ENCODE data around the gene STT3B. TPM values are rescaled to one million over a fixed set of nuclear protein-coding genes. Genes with fewer than 3 reads are reported as not detected.
A peak's percentile ranks its signal among the peaks of the same experiment; 100 is the strongest.

The STT3B gene
- 100 to 1,000 TPM; 100 to 119 TPM for total RNA-seq

DNA sequence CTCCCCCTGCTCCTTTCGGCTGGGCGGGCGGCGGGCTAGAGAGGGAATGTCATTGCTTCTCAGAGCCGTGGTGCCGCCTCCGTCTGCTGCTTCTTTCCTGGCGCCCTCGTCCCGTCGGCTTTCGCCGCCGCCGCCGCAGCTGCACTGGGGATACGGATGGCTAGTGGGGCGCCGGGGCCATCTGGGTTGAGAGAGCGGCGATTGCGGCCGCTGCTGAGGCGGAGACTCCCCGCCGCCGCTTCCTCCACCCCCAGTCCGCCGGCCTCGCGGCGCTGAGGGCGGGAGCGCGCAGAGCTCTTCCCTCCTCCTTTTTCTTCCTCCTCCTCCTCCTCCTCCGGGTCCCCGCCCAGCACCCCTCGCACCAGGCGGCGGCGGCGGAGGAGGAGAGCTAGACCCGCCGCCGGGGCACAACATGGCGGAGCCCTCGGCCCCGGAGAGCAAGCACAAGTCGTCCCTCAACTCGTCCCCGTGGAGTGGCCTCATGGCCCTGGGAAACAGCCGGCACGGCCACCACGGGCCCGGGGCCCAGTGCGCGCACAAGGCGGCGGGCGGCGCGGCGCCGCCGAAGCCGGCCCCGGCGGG, at the start of gene STT3B:
Gene STT3B (plus strand): TSS at position 339 of the 582 bp plus-strand sequence. CDS start 74 bp downstream, at position 413.
- peak within 1 kb of the TSS; percentile 98 for H3K4me3 Mint-ChIP-seq
- H3K4me1 Mint-ChIP-seq (ENCODE audit: low read depth): peaks cover 26% of the 10 kb centered on the region
- H3K27ac Mint-ChIP-seq: peak within 1 kb of the TSS; percentile 98
- DNase-seq (peak; percentile 84 to 90), ATAC-seq (replicated peaks in 1 of 2) (peak; percentile 62 to 67)
- peaks cover 0 to 3% of the 10 kb centered on the region in 2 donors for H3K36me3 Mint-ChIP-seq (ENCODE audit: insufficient read depth in 2 of 2)
- H3K9me3 Mint-ChIP-seq: no peaks in the 10 kb centered on the region
- H3K27me3 Mint-ChIP-seq (ENCODE audit: low read depth): no peaks in the 10 kb centered on the region

DNA sequence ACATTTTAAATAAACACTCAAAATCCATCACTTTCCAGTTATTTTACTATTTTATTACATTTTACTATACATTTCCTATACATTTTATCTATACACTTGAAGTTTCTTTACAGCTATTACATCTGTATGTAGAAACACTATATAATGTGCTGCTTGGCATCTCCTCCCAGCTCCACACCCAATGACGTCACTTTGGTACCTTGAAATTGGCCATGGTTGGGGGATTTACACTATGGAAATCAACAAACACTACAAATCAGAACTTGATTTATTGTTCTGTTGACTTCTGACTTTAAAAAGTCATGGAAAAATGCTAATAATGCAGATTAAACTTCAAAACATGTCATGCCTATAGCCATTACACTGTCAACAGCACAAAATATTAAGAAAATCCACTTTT, 48.9 kb upstream of the STT3B start:
- H3K4me3 Mint-ChIP-seq: no peak overlapping the region
- H3K36me3 Mint-ChIP-seq (ENCODE audit: insufficient read depth in 2 of 2): peaks cover 4 to 7% of the 10 kb centered on the region in 2 donors
- no peak for ATAC-seq (replicated peaks in 1 of 2)
- H3K27ac Mint-ChIP-seq: no peak overlapping the region
- no peaks in the 10 kb centered on the region for H3K27me3 Mint-ChIP-seq (ENCODE audit: low read depth)
- peaks cover 9 to 11% of the 10 kb centered on the region in 2 donors for H3K9me3 Mint-ChIP-seq
- no peaks in the 10 kb centered on the region for H3K4me1 Mint-ChIP-seq (ENCODE audit: low read depth)
- no peak for DNase-seq

DNA sequence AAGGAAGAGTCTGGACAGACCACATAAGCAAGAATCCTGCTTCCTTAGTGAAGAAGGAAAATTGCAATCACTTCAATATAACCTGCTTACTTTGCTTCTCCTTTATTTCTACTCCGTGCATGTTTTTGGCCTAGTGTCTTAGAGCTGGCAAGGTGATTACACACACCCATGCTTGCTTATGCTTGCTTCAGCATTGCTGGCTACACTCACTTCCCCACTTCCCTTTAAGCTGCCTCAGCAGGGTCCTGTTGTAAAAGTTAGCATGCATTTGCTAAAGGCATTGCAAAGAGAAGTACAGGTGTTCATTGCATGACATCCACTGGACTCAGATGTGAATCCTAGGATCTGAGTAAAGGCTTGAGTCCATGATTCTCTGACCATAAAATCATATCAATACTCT, 47.5 kb upstream of the STT3B start:
- Mint-ChIP-seq H3K4me1 (ENCODE audit: low read depth) (no peaks in the 10 kb centered on the region), H3K27ac (no peak overlapping the region), H3K9me3 (peaks cover 9% of the 10 kb centered on the region in 2 donors), H3K36me3 (ENCODE audit: insufficient read depth in 2 of 2) (peaks cover 4 to 8% of the 10 kb centered on the region in 2 donors), H3K27me3 (ENCODE audit: low read depth) (no peaks in the 10 kb centered on the region), H3K4me3 (no peak overlapping the region)
- DNase-seq: no peak
- ATAC-seq (replicated peaks in 1 of 2): no peak

DNA sequence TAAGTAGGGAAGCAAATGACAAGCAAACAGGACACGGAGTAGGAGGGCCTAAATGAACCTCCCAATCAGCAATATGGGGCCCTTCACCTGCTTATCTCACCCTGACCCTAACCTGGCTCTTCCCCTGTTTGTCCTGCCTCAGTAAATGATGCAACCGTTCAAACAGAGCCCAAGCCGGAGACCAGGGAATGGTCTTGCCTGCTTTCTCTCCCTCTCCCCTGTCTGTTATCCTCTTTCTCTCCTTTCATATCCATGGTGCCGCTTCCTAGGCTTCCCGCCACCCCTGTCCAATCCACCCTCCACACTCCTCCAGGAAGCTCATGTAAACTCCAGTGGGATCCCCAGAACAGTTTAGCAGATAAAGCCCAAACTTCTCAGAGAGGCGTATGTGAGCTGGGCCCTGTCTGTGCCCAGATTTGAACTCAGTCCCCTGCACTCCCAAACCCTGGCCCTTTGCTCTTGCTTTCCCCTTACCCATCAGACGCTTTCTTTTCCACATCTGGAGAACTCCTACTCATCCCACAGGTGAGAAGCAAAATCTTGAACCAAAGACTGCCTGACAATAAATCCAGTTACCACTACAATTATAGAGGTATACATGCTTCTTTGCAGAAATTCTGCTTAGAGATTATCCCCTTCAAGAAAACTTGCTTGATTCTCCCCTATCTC, 45.7 kb upstream of the STT3B start:
- Mint-ChIP-seq H3K9me3 (peaks cover 4 to 7% of the 10 kb centered on the region in 2 donors), H3K4me3 (no peak overlapping the region), H3K27ac (no peak overlapping the region), H3K27me3 (ENCODE audit: low read depth) (no peaks in the 10 kb centered on the region), H3K36me3 (ENCODE audit: insufficient read depth in 2 of 2) (peaks cover 4 to 5% of the 10 kb centered on the region in 2 donors), H3K4me1 (ENCODE audit: low read depth) (no peaks in the 10 kb centered on the region)
- ATAC-seq (replicated peaks in 1 of 2) (no peak), DNase-seq (no peak)

DNA sequence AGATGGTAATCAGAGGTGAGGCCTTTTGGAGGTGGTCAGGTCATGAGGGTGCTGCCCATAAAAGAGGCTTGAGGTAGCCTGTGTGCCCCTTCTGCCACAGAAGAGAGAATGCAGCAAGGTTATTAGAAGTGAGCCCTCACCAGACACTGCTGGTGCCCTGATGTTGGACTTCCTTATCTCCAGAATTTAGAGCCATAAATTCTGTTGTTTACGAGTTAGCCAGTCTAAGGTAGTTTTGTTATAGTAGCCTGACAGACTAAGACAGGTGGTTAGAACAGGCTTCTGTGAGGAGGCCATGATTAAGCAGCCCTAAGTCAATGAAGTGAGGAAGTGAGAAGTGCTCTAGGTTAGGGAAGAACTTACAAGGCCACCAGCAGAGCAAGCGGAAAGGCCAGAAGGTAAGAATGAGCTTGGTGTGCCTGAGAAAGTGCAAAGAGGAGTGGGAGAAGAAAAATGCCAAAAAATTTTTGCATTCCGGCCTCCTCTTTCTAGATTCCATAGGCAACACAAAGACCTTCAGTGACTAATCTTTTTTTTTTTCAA, 44.2 kb upstream of the STT3B start:
- no peaks in the 10 kb centered on the region for H3K27me3 Mint-ChIP-seq (ENCODE audit: low read depth)
- ATAC-seq (replicated peaks in 1 of 2) (no peak), DNase-seq (no peak)
- H3K36me3 Mint-ChIP-seq (ENCODE audit: insufficient read depth in 2 of 2): peaks cover 9% of the 10 kb centered on the region in 2 donors
- no peak overlapping the region for H3K27ac Mint-ChIP-seq
- H3K4me1 Mint-ChIP-seq (ENCODE audit: low read depth): no peaks in the 10 kb centered on the region
- peaks cover 9 to 10% of the 10 kb centered on the region in 2 donors for H3K9me3 Mint-ChIP-seq
- no peak overlapping the region for H3K4me3 Mint-ChIP-seq

DNA sequence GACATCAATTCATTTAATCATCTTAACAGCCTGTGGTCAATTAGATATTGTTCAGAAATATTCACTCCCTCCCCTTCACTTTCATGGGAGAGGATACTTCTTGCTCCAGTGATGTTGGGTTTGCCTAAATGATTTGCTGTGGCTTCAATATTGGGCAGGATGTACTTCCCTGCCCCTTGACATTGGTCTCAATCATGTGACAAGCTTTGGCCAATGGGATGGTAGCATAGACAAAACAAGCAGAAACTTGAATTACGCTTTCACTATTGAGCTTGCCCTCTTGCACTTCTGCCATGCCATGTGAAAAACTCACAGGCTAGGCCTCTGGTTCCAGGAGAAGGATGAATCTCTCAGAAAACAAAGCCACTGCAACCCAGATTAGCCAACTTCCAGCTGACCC, 42.2 kb upstream of the STT3B start:
- Mint-ChIP-seq H3K4me1 (ENCODE audit: low read depth) (no peaks in the 10 kb centered on the region), H3K9me3 (peaks cover 9 to 10% of the 10 kb centered on the region in 2 donors), H3K27me3 (ENCODE audit: low read depth) (no peaks in the 10 kb centered on the region), H3K4me3 (no peak overlapping the region), H3K27ac (no peak overlapping the region), H3K36me3 (ENCODE audit: insufficient read depth in 2 of 2) (peaks cover 9 to 13% of the 10 kb centered on the region in 2 donors)
- DNase-seq (no peak), ATAC-seq (replicated peaks in 1 of 2) (no peak)

DNA sequence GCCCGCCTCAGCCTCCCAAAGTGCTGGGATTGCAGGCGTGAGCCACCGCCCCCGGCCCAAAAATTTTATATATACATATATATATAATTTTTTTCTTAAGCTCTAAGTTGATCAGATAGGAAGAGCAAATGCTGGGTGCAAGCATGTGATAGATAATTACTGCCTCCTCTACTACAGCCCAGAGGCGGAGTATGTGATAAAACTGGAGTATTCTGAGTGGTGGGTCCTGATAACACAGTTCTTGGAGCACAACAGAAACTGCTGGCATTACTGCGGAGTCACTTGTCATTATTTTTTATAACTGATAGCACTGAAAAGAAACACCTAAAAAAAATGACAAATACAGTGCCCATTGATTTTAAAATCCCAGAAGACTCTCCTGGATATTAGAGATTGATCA, 41.1 kb upstream of the STT3B start:
- DNase-seq (no peak), ATAC-seq (replicated peaks in 1 of 2) (no peak)
- Mint-ChIP-seq H3K27me3 (ENCODE audit: low read depth) (no peaks in the 10 kb centered on the region), H3K9me3 (peaks cover 9 to 10% of the 10 kb centered on the region in 2 donors), H3K4me1 (ENCODE audit: low read depth) (no peaks in the 10 kb centered on the region), H3K27ac (no peak overlapping the region), H3K4me3 (no peak overlapping the region), H3K36me3 (ENCODE audit: insufficient read depth in 2 of 2) (peaks cover 9 to 13% of the 10 kb centered on the region in 2 donors)

DNA sequence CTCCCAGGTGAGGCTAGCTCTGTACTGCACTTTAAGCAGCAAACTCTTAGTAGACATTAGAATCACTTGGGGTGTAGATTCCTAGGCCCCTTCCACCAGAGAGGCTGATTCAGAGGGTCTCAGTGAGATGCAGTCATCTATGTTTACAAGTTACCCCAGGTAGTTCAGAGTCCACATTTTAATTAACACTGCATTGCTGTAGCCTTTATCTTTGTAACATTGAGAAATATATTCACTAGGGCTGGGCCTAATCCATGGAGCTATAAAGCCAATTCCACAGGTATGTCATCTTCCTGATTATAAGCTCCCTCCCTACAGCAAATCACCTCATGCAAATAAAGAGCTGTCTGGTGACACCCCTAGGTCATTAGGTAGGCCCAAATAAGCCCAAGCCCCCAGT, 39.6 kb upstream of the STT3B start:
- no peaks in the 10 kb centered on the region for H3K27me3 Mint-ChIP-seq (ENCODE audit: low read depth)
- H3K36me3 Mint-ChIP-seq (ENCODE audit: insufficient read depth in 2 of 2): peaks cover 9 to 13% of the 10 kb centered on the region in 2 donors
- peaks cover 8% of the 10 kb centered on the region in 2 donors for H3K9me3 Mint-ChIP-seq
- DNase-seq: no peak
- H3K27ac Mint-ChIP-seq: no peak overlapping the region
- no peak for ATAC-seq (replicated peaks in 1 of 2)
- no peak overlapping the region for H3K4me3 Mint-ChIP-seq
- no peaks in the 10 kb centered on the region for H3K4me1 Mint-ChIP-seq (ENCODE audit: low read depth)

DNA sequence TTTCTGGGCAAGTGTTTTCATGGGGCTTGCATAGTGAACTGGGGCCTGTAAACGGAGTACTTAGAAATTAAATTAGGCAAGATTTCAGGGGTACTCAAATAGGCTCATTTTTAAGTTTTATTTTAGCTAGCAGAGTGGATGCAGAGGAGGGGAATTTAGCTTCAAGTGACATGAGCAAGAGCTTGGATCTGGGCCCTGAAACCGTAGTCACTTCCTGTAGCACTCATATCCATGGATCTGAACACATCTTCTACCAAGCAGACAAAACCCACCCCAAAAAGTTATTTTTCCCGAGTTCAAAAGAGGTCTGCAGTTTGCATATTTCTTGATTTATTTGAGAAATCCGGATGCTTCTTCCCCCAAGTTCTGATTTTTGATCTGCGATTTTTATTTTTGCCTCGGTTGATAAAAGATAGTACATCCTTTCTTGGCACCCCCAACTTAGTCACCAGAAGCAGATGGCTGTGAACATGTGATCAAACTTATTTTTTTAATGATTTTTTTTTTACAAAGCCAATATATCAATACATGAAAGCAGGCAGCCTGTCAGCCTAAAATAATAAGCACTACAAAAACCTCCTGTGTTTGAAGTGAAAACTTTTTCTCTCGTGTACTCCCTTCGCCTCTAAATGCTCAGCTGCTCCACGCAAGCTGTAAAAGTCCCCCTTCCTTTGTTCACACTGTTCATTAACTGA, 36.6 kb upstream of the STT3B start:
- ATAC-seq (replicated peaks in 1 of 2): no peak
- H3K9me3 Mint-ChIP-seq: peaks cover 3 to 7% of the 10 kb centered on the region in 2 donors
- H3K36me3 Mint-ChIP-seq (ENCODE audit: insufficient read depth in 2 of 2): peaks cover 4 to 8% of the 10 kb centered on the region in 2 donors
- no peak overlapping the region for H3K27ac Mint-ChIP-seq
- no peak overlapping the region for H3K4me3 Mint-ChIP-seq
- no peaks in the 10 kb centered on the region for H3K4me1 Mint-ChIP-seq (ENCODE audit: low read depth)
- no peak for DNase-seq
- H3K27me3 Mint-ChIP-seq (ENCODE audit: low read depth): no peaks in the 10 kb centered on the region

DNA sequence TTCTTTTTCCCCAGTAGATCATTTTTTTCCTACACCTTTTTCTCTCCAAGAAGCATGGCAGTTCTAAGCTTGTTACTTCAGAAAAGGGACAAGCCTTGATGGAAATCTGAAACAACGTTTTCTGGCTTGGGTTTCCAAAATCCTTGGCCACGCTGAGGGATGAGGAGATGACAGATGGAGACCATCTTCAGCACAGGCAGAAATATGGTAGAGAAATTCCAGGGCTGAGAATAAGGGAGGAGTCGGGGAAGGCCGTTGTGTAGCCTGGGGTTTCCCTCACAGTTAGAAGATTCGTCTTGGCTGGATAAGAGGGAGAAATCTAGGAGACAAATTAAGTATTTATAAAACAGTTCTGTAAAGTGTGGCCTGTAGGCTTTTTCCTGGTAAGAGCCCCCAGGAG, 33.9 kb upstream of the STT3B start:
- no peak for DNase-seq
- H3K4me3 Mint-ChIP-seq: no peak overlapping the region
- H3K27ac Mint-ChIP-seq: no peak overlapping the region
- peaks cover 6% of the 10 kb centered on the region for H3K4me1 Mint-ChIP-seq (ENCODE audit: low read depth)
- H3K27me3 Mint-ChIP-seq (ENCODE audit: low read depth): no peaks in the 10 kb centered on the region
- peaks cover 0 to 3% of the 10 kb centered on the region in 2 donors for H3K36me3 Mint-ChIP-seq (ENCODE audit: insufficient read depth in 2 of 2)
- H3K9me3 Mint-ChIP-seq: peaks cover 0 to 2% of the 10 kb centered on the region in 2 donors
- no peak for ATAC-seq (replicated peaks in 1 of 2)

DNA sequence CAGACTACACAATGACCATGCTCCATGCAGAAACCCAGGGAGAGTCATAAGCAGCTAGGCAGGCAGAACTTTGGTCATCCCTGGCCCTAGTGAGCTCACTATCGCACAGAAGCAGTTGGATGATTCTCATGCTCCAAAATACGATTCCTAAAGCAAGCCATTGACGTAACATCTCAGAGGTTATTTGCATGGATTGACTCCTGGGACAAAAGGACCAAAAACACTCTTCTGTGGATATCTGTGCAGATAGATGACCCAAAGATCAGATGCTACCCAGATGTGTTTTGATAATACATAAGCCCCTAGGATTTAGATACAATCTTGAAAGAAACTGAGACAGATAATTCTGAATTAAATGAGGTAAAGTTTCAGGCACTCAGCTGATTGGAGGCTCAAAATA, 33.4 kb upstream of the STT3B start:
- no peak for ATAC-seq (replicated peaks in 1 of 2)
- peaks cover 6% of the 10 kb centered on the region for H3K4me1 Mint-ChIP-seq (ENCODE audit: low read depth)

DNA sequence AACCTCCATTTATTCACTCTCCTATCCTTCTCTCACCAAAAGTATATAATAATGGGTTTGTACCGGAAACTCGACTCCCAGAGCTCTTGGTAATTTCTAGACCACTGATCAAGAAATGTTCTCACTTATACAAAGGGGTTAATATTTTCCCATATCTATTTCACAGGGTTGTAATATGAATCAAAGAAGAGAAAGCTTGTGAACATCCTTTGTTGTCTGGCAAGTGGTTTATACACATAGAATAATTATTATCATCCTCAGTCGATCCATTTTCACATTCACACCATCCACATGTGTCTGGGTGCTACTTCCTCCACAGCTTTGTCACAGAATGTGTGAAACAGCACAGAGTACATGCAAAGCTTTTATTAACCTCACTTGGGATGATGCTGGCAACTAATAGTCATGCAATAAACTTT, 29.9 kb upstream of the STT3B start:
- Mint-ChIP-seq H3K4me1 (ENCODE audit: low read depth) (peaks cover 26% of the 10 kb centered on the region), H3K4me3 (no peak overlapping the region), H3K36me3 (ENCODE audit: insufficient read depth in 2 of 2) (no peaks in the 10 kb centered on the region), H3K9me3 (peaks cover 0 to 2% of the 10 kb centered on the region in 2 donors), H3K27me3 (ENCODE audit: low read depth) (no peaks in the 10 kb centered on the region), H3K27ac (no peak overlapping the region)
- ATAC-seq (replicated peaks in 1 of 2) (no peak), DNase-seq (no peak)

More for the DNA sequence above, 33.4 kb upstream of the STT3B start:
- Mint-ChIP-seq H3K27ac (no peak overlapping the region), H3K27me3 (ENCODE audit: low read depth) (no peaks in the 10 kb centered on the region), H3K9me3 (peaks cover 0 to 2% of the 10 kb centered on the region in 2 donors), H3K4me3 (no peak overlapping the region), H3K36me3 (ENCODE audit: insufficient read depth in 2 of 2) (peaks cover 0 to 3% of the 10 kb centered on the region in 2 donors)
- DNase-seq: no peak

DNA sequence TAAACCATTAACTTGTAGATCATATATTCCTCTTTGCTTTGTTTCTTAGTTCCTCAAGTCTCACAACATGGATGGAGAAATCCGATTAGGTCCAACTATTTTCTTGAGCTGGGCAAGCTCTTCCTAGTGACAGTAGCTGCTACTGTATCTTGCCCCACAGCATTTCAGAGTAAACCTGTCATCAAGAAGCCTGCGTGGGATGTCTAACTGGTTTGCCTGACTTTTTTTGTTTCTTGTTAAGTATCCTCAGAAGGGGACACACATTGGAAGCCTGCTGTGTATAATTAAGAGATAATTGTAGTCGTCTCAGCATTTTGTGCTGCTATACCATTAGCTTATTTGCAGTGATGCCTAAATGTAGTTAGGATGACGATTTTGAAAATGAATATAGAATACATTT, 29.3 kb upstream of the STT3B start:
- Mint-ChIP-seq H3K27ac (no peak overlapping the region), H3K9me3 (peaks cover 0 to 2% of the 10 kb centered on the region in 2 donors), H3K27me3 (ENCODE audit: low read depth) (no peaks in the 10 kb centered on the region), H3K4me1 (ENCODE audit: low read depth) (peaks cover 33% of the 10 kb centered on the region), H3K4me3 (no peak overlapping the region), H3K36me3 (ENCODE audit: insufficient read depth in 2 of 2) (no peaks in the 10 kb centered on the region)
- DNase-seq (no peak), ATAC-seq (replicated peaks in 1 of 2) (no peak)

Data from activated T-cell treated with anti-CD3 and anti-CD28 coated beads, Interleukin-2, amount 50 U/mL, for 72 hours (primary cell).